Urinary bladder (tissue), 2 donors: ENCODE results near the gene CDO1. TPM values are rescaled to one million over a fixed set of nuclear protein-coding genes. Genes with fewer than 3 reads are reported as not detected.

Experiments
- polyA plus RNA-seq: library from polyadenylated mRNA; stranded (reverse); fragments of 200-250 nt; gene quantifications from one replicate; pipeline ENCODE4 v1.2.3, GENCODE V29; 2013
- small RNA-seq: library from RNA; depleted of rRNA; stranded (forward); fragments of <200 nt; gene quantifications from one replicate; pipeline ENCODE3, GENCODE V24; 2014
- total RNA-seq: library from RNA; depleted of rRNA; stranded (reverse); fragments of >200 nt; gene quantifications from one replicate; pipeline ENCODE4 v1.2.3, GENCODE V29; 2014
- donor health status: healthy.

CDO1 gene
- total and polyA plus RNA-seq, 2 donors = 18.2 to 21.1 TPM

Small RNA genes within 50 kb of the gene (small RNA-seq; reads per million reads assigned to genes)
- gene RNU2-49P = 0.12 reads per million

Other genes with a start within 250 kb of the CDO1 start
- gene TICAM2, start 214.2 kb downstream of the CDO1 start, total RNA-seq = 11.9 TPM
- 3.0 TPM for gene TICAM2, start 214.2 kb downstream of the CDO1 start, polyA plus RNA-seq
- gene TMED7, start 190.6 kb downstream of the CDO1 start, total RNA-seq = 150 TPM
- 49.0 TPM for gene TMED7, start 190.6 kb downstream of the CDO1 start, polyA plus RNA-seq
- gene ATG12, start 24.9 kb upstream of the CDO1 start, total RNA-seq = 75.9 TPM
- gene ATG12, start 24.9 kb upstream of the CDO1 start, polyA plus RNA-seq = 31.8 TPM
- 159 TPM for gene AP3S1, start 25.3 kb upstream of the CDO1 start, total RNA-seq
- 78.6 TPM for gene AP3S1, start 25.3 kb upstream of the CDO1 start, polyA plus RNA-seq
- gene LVRN, start 145.8 kb upstream of the CDO1 start, total RNA-seq = 2.8 TPM
- gene LVRN, start 145.8 kb upstream of the CDO1 start, polyA plus RNA-seq = 0.27 TPM
- gene ARL14EPL, start 215.8 kb upstream of the CDO1 start, total RNA-seq = not detected
- not detected for gene ARL14EPL, start 215.8 kb upstream of the CDO1 start, polyA plus RNA-seq